Activated B cell treated with CpG ODN at 0.5 μM for 24 hours (primary cell): ENCODE measurements around the gene IMPDH1. TPM values are rescaled to one million over a fixed set of nuclear protein-coding genes. Genes with fewer than 3 reads are reported as not detected.
A peak's percentile ranks its signal among the peaks of the same experiment; 100 is the strongest.

ENCODE experiments used
- ATAC-seq: fragments of 200-7000 bp; cut with Tn5 transposase; one replicate; pipeline ENCODE4 v1.10.0; 2021; ENCODE audit warnings: low read depth, mild to moderate bottlenecking, moderate library complexity
- CTCF ChIA-PET: fragments of 350-600 bp; sonication (Branson Sonifier 250); formaldehyde crosslinking; loops from one replicate; lab custom pipeline; 2021; ENCODE audit warnings: antibody characterized with exemption; lab: Charles Lee
- POLR2A ChIA-PET: fragments of 350-600 bp; sonication (Branson Sonifier 250); formaldehyde crosslinking; loops from one replicate; lab custom pipeline; 2021; ENCODE audit warnings: antibody characterized with exemption; lab: Charles Lee
- DNase-seq: peaks from one replicate; pipeline ENCODE4 v3.0.0; 2022
- H3K27ac Mint-ChIP-seq: one replicate; pipeline ENCODE4 v1.8.0; 2020; ENCODE audit warnings: mixed read lengths
- H3K27me3 Mint-ChIP-seq: one replicate; pipeline ENCODE4 v1.8.0; 2021; ENCODE audit warnings: mixed read lengths
- H3K36me3 Mint-ChIP-seq: one replicate; pipeline ENCODE4 v1.8.0; 2021; ENCODE audit warnings: low read depth, mixed read lengths
- H3K4me1 Mint-ChIP-seq: one replicate; pipeline ENCODE4 v1.8.0; 2021; ENCODE audit warnings: mixed read lengths
- H3K4me3 Mint-ChIP-seq: one replicate; pipeline ENCODE4 v1.8.0; 2020; ENCODE audit warnings: mild to moderate bottlenecking, mixed read lengths
- H3K9me3 Mint-ChIP-seq: one replicate; pipeline ENCODE4 v1.8.0; 2020; ENCODE audit warnings: mixed read lengths
- CTCF ChIP-seq: fragments of 200-600 bp; IDR thresholded peaks from one replicate; pipeline ENCODE4 v1.8.0; 2022; ENCODE audit warnings: antibody characterized with exemption, mild to moderate bottlenecking
- intact Hi-C: fragments of 100-400 bp; cut with micrococcal nuclease; formaldehyde crosslinking; loops from one replicate; pipeline ENCODE4 v1.15.1; 2024
- total RNA-seq: library from RNA; stranded (reverse); gene quantifications from 2 replicates; pipeline ENCODE4 v1.2.3, GENCODE V29; 2022

Gene IMPDH1
- total RNA-seq, 1 donor from 2014 or later: 45.8 TPM

- DNase-seq (no peak), ATAC-seq (no peak)
- no peak overlapping the region for H3K4me3 Mint-ChIP-seq
- TF ChIP-seq CTCF: no peak
- H3K9me3 Mint-ChIP-seq: no peaks in the 10 kb centered on the region
- peaks cover 63% of the 10 kb centered on the region for H3K27me3 Mint-ChIP-seq
- H3K36me3 Mint-ChIP-seq: no peaks in the 10 kb centered on the region
- H3K4me1 Mint-ChIP-seq: peaks cover 15% of the 10 kb centered on the region
- CTCF ChIA-PET: no interaction called here
- intact Hi-C loops: no loop called here
- POLR2A ChIA-PET: interaction anchor here (0.7 kb wide), 1 partner anchor 11 kb away, joined by 7 read pairs; no protein-coding TSS in a partner anchor
- H3K27ac Mint-ChIP-seq: no peak overlapping the region
These were observed 45.5 kb downstream of the IMPDH1 start for GRCh38 chr7:128364166-128364870.

- no peaks in the 10 kb centered on the region for H3K9me3 Mint-ChIP-seq
- peaks cover 65% of the 10 kb centered on the region for H3K27me3 Mint-ChIP-seq
- DNase-seq (no peak), ATAC-seq (no peak)
- ChIA-PET POLR2A (no interaction called here), CTCF (no interaction called here)
- peaks cover 15% of the 10 kb centered on the region for H3K4me1 Mint-ChIP-seq
- no peaks in the 10 kb centered on the region for H3K36me3 Mint-ChIP-seq
- no peak overlapping the region for H3K27ac Mint-ChIP-seq
- no peak for TF ChIP-seq CTCF
- intact Hi-C loops: no loop called here
- H3K4me3 Mint-ChIP-seq: no peak overlapping the region
These were observed 46.5 kb downstream of the IMPDH1 start for GRCh38 chr7:128363261-128363721.

- ATAC-seq: no peak
- intact Hi-C loops: no loop called here
- H3K4me1 Mint-ChIP-seq: peaks cover 15% of the 10 kb centered on the region
- no peak overlapping the region for H3K27ac Mint-ChIP-seq
- H3K27me3 Mint-ChIP-seq: peaks cover 68% of the 10 kb centered on the region
- no peak for TF ChIP-seq CTCF
- H3K36me3 Mint-ChIP-seq: no peaks in the 10 kb centered on the region
- ChIA-PET CTCF (no interaction called here), POLR2A (no interaction called here)
- H3K9me3 Mint-ChIP-seq: no peaks in the 10 kb centered on the region
- H3K4me3 Mint-ChIP-seq: no peak overlapping the region
- no peak for DNase-seq
These were observed 47.1 kb downstream of the IMPDH1 start for GRCh38 chr7:128362670-128363069.

GRCh38 chr7:128361411-128362379 lies 48.1 kb downstream of the IMPDH1 start, which contains the start of gene PRRT4:
Gene PRRT4, minus strand, starts transcription at chr7:128361690.
- ATAC-seq (peak; percentile 64), DNase-seq (no peak)
- Mint-ChIP-seq H3K4me3 (peak within 1 kb of the TSS; percentile 76), H3K27ac (no peak within 1 kb of the TSS), H3K27me3 (peaks cover 61% of the 10 kb centered on the region), H3K36me3 (no peaks in the 10 kb centered on the region), H3K4me1 (peaks cover 15% of the 10 kb centered on the region), H3K9me3 (no peaks in the 10 kb centered on the region)
- ChIA-PET CTCF (interaction anchor here (0.6 kb wide), 1 partner anchor 1342 kb away, joined by 3 read pairs; no protein-coding TSS in a partner anchor), POLR2A (no interaction called here)
- TF ChIP-seq CTCF: no peak
- intact Hi-C loops: no loop called here

DNA sequence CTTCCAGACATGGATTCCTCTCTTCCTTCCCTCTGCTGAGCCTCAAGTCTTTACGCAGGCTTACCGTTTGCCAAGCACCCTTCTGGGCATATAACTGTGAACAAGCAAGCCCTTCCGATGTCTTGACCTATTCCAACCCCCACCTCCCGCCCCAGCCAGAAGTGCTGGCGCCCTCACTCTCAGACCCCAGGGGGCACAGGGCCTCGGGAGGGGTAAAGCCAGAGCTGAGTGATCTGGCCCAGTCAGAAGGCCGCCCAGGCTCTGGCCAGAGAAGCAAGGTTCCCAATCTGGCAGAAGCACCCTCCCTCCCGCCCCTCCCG lies 49.5 kb downstream of the IMPDH1 start:
- DNase-seq: no peak
- no peaks in the 10 kb centered on the region for H3K36me3 Mint-ChIP-seq
- H3K27me3 Mint-ChIP-seq: peaks cover 49% of the 10 kb centered on the region
- no peaks in the 10 kb centered on the region for H3K9me3 Mint-ChIP-seq
- ChIA-PET POLR2A (no interaction called here), CTCF (no interaction called here)
- peaks cover 15% of the 10 kb centered on the region for H3K4me1 Mint-ChIP-seq
- no peak for ATAC-seq
- no peak for TF ChIP-seq CTCF
- intact Hi-C loops: no loop called here
- no peak overlapping the region for H3K4me3 Mint-ChIP-seq
- H3K27ac Mint-ChIP-seq: no peak overlapping the region
